Right lobe of liver (tissue), 4 donors: ENCODE data around the gene TMTC3.
A peak's percentile ranks its signal among the peaks of the same experiment; 100 is the strongest.

Experiments
- CTCF ChIP-seq, 4 donors: fragments of 200-600 bp in 3 of 4; fragments of 450-650 bp in 1 of 4; IDR thresholded peaks; one replicate each; pipeline versions ENCODE4 v1.5.1 to v1.8.0; 2016 to 2022; ENCODE audit warnings: antibody characterized with exemption in 4 of 4, mild to moderate bottlenecking in 2 of 4
- POLR2A ChIP-seq: fragments of 450-650 bp; IDR thresholded peaks from one replicate; pipeline ENCODE4 v1.6.1; 2017; ENCODE audit warnings: antibody characterized with exemption, mild to moderate bottlenecking
- donor health status: DM: no; HTN: no; CAD: no.
- donor health status: DM: no; HTN: no; CAD: no.
- donor health status: DM: no; HTN: yes; CAD: no.

GRCh38 chr12:88111074-88111652 is 30.9 kb upstream of the TMTC3 start:
- peak; percentile 51 to 68 (median 58) for TF ChIP-seq CTCF (IDR thresholded peaks at IDR 0.05)
- no peak for TF ChIP-seq POLR2A
